CD4-positive, alpha-beta T cell (primary cell): ENCODE measurements around the gene GPRIN1. TPM values are rescaled to one million over a fixed set of nuclear protein-coding genes. Genes with fewer than 3 reads are reported as not detected.

ENCODE experiments used
- ATAC-seq: fragments of 200-7000 bp; cut with Tn5 transposase; one replicate; pipeline ENCODE4 v1.10.0; 2022; ENCODE audit warnings: mild to moderate bottlenecking; ENCODE audit not compliant: poor library complexity
- CTCF ChIA-PET: fragments of 350-600 bp; sonication (Branson Sonifier 250); formaldehyde crosslinking; loops from one replicate; lab custom pipeline; 2021; ENCODE audit warnings: antibody characterized with exemption, inconsistent platforms; lab: Charles Lee
- POLR2A ChIA-PET: fragments of 350-600 bp; sonication (Branson Sonifier 250); formaldehyde crosslinking; loops from one replicate; lab custom pipeline; 2021; ENCODE audit warnings: antibody characterized with exemption, inconsistent platforms; lab: Charles Lee
- DNase-seq, 14 experiments: peaks; one replicate each; pipeline ENCODE4 v3.0.0-alpha.2; 2013 to 2020; ENCODE audit warnings: mixed read lengths in 2 of 14
- H3K27ac ChIP-seq, 2 donors: one replicate each; pipeline versions ENCODE4 v1.5.1 to v1.7.0; 2013; ENCODE audit warnings: low read length in 2 of 2, low read depth in 1 of 2, mild to moderate bottlenecking in 1 of 2
- H3K27me3 ChIP-seq, 2 experiments: 1 replicate in 1 of 2; 2 replicates in 1 of 2; pipeline versions ENCODE4 v1.6.1 to v1.7.0; 2013; ENCODE audit warnings: low read length in 2 of 2, control low read depth in 1 of 2, mild to moderate bottlenecking in 1 of 2, moderate library complexity in 1 of 2; ENCODE audit not compliant: insufficient read depth in 2 of 2, control insufficient read depth in 1 of 2
- H3K36me3 ChIP-seq: one replicate; pipeline ENCODE4 v1.6.1; 2013; ENCODE audit warnings: low read length, control low read depth; ENCODE audit not compliant: insufficient read depth
- H3K4me1 ChIP-seq: one replicate; pipeline ENCODE4 v1.6.1; 2013; ENCODE audit warnings: low read length, control low read depth; ENCODE audit not compliant: insufficient read depth
- H3K4me3 ChIP-seq: one replicate; pipeline ENCODE4 v1.5.1; 2013; ENCODE audit warnings: mild to moderate bottlenecking, low read length, moderate library complexity
- H3K9me3 ChIP-seq, 2 experiments: 1 replicate in 1 of 2; 2 replicates in 1 of 2; pipeline versions ENCODE4 v1.6.1 to v1.7.0; 2013; ENCODE audit warnings: low read length in 2 of 2, mild to moderate bottlenecking in 2 of 2, control low read depth in 1 of 2, moderate library complexity in 1 of 2; ENCODE audit not compliant: control insufficient read depth in 1 of 2, insufficient read depth in 1 of 2
- H3K27ac Mint-ChIP-seq: one replicate; pipeline ENCODE4 v1.8.0; 2020; ENCODE audit warnings: mixed read lengths
- H3K27me3 Mint-ChIP-seq: one replicate; pipeline ENCODE4 v1.8.0; 2021; ENCODE audit warnings: mixed read lengths
- H3K36me3 Mint-ChIP-seq: one replicate; pipeline ENCODE4 v1.8.0; 2021; ENCODE audit warnings: low read depth, mixed read lengths
- H3K4me1 Mint-ChIP-seq: one replicate; pipeline ENCODE4 v1.8.0; 2021; ENCODE audit warnings: low read depth, mixed read lengths
- H3K4me3 Mint-ChIP-seq: one replicate; pipeline ENCODE4 v1.8.0; 2020; ENCODE audit warnings: mild to moderate bottlenecking, mixed read lengths
- H3K9me3 Mint-ChIP-seq: one replicate; pipeline ENCODE4 v1.8.0; 2020; ENCODE audit warnings: mixed read lengths
- CTCF ChIP-seq: fragments of 200-600 bp; IDR thresholded peaks from one replicate; pipeline ENCODE4 v1.8.0; 2022; ENCODE audit warnings: antibody characterized with exemption, mild to moderate bottlenecking
- intact Hi-C, 2 experiments: fragments of 100-400 bp; cut with DNase I in 1 of 2; cut with micrococcal nuclease in 1 of 2; formaldehyde crosslinking; loops; one replicate each; pipeline versions ENCODE4 v1.15.1 to v1.9.0; 2023 to 2025; cut with DNase I, micrococcal nuclease
- total RNA-seq, 174 experiments: library from RNA in 2 of 174; stranded (reverse) in 2 of 174; gene quantifications; one replicate each; pipeline ENCODE4 v1.2.3 and lab custom pipeline; 2021 to 2026

GPRIN1 gene
- total RNA-seq, 2 experiments from 2014 or later, result 0.22 to 0.36 TPM

- Mint-ChIP-seq H3K9me3 (no peaks in the 10 kb centered on the region), H3K4me1 (no peaks in the 10 kb centered on the region), H3K27me3 (peaks cover 4% of the 10 kb centered on the region), H3K27ac (no peak overlapping the region), H3K36me3 (no peaks in the 10 kb centered on the region), H3K4me3 (no peak overlapping the region)
- Histone ChIP-seq H3K27ac (no peak overlapping the region), H3K4me1 (peaks cover 13% of the 10 kb centered on the region), H3K36me3 (no peaks in the 10 kb centered on the region), H3K9me3 (no peaks in the 10 kb centered on the region), H3K4me3 (no peak overlapping the region), H3K27me3 (no peaks in the 10 kb centered on the region)
- POLR2A ChIA-PET, result interaction anchor here (1.1 kb wide), 1 partner anchor 35 kb away, joined by 4 read pairs; no protein-coding TSS in a partner anchor
- ATAC-seq, result peak; percentile 79
- CTCF ChIA-PET, result interaction anchor here (0.8 to 2.6 kb wide), 3 partner anchors 23 to 157 kb away, joined by 3 to 6 read pairs (median 3); no protein-coding TSS in a partner anchor
- intact Hi-C loops, result loop anchor here (1.0 to 10.0 kb wide), 3 partner anchors 36 to 381 kb away; partner anchors contain the start of genes CLTB (in 1 of the 2) and RNF44 (in 1 of the 2)
- peak; percentile 60 to 89 (median 76) for DNase-seq
- peak; percentile 79 for TF ChIP-seq CTCF
Observed at GRCh38 chr5:176573564-176574296, 36.2 kb downstream of the GPRIN1 start.

GRCh38 chr5:176570044-176570443 is 39.9 kb downstream of the GPRIN1 start:
- no peak for DNase-seq
- no peak for TF ChIP-seq CTCF

GRCh38 chr5:176568657-176569056 is 41.3 kb downstream of the GPRIN1 start:
- Mint-ChIP-seq H3K36me3 (no peaks in the 10 kb centered on the region), H3K27ac (no peak overlapping the region), H3K27me3 (peaks cover 4% of the 10 kb centered on the region), H3K4me3 (no peak overlapping the region), H3K9me3 (no peaks in the 10 kb centered on the region), H3K4me1 (no peaks in the 10 kb centered on the region)
- DNase-seq (no peak), ATAC-seq (no peak)
- TF ChIP-seq CTCF, result no peak
- POLR2A ChIA-PET, result no interaction called here
- H3K27me3 ChIP-seq, result no peaks in the 10 kb centered on the region
- intact Hi-C loops, result no loop called here
- no peak overlapping the region for H3K4me3 ChIP-seq
- H3K9me3 ChIP-seq, result peaks cover 0 to 5% of the 10 kb centered on the region in 2 experiments
- peaks cover under 1% of the 10 kb centered on the region for H3K4me1 ChIP-seq
- H3K27ac ChIP-seq, result no peak overlapping the region
- CTCF ChIA-PET, result no interaction called here
- H3K36me3 ChIP-seq, result no peaks in the 10 kb centered on the region

More at GRCh38 chr5:176570044-176570443, 39.9 kb downstream of the GPRIN1 start:
- Mint-ChIP-seq H3K27ac (no peak overlapping the region), H3K36me3 (no peaks in the 10 kb centered on the region), H3K4me3 (no peak overlapping the region), H3K4me1 (no peaks in the 10 kb centered on the region), H3K9me3 (no peaks in the 10 kb centered on the region), H3K27me3 (peaks cover 4% of the 10 kb centered on the region)
- peaks cover 0 to 5% of the 10 kb centered on the region in 2 experiments for H3K9me3 ChIP-seq
- H3K4me1 ChIP-seq, result peaks cover 8% of the 10 kb centered on the region
- no peak overlapping the region for H3K27ac ChIP-seq
- intact Hi-C loops, result loop anchor here (5.0 to 10.0 kb wide), 2 partner anchors 33 to 385 kb away; partner anchors contain the start of gene RNF44 (in 1 of the 2)
- ChIA-PET CTCF (interaction anchor here (0.9 to 1.6 kb wide), 3 partner anchors 91 to 122 kb away, joined by 3 to 6 read pairs (median 3); partner anchors contain the start of gene FAF2), POLR2A (no interaction called here)
- ATAC-seq, result no peak
- H3K36me3 ChIP-seq, result no peaks in the 10 kb centered on the region
- no peaks in the 10 kb centered on the region for H3K27me3 ChIP-seq
- H3K4me3 ChIP-seq, result no peak overlapping the region
